Measurements from ENCODE around the gene UNC79.

The UNC79 gene

GRCh38 chr14:93719256-93719655 lies 288.5 kb downstream of the UNC79 start:
- no peak overlapping the region for H3K4me3 ChIP-seq (replicated peaks; ENCODE audit: low read depth, low read length)
- no peak for TF ChIP-seq CTCF (IDR thresholded peaks at IDR 0.05; ENCODE audit: low read length, missing control alignments)
- DNase-seq (ENCODE audit: low read depth): no peak

GRCh38 chr14:93720076-93720815 lies 289.5 kb downstream of the UNC79 start:
- no peak for TF ChIP-seq CTCF (IDR thresholded peaks at IDR 0.05; ENCODE audit: low read length, missing control alignments)
- no peak for DNase-seq (ENCODE audit: low read depth)
- H3K4me3 ChIP-seq (replicated peaks; ENCODE audit: low read depth, low read length): no peak overlapping the region

GRCh38 chr14:93720981-93721483 lies 290.3 kb downstream of the UNC79 start:
- no peak for DNase-seq (ENCODE audit: low read depth)
- no peak for TF ChIP-seq CTCF (IDR thresholded peaks at IDR 0.05; ENCODE audit: low read length, missing control alignments)
- no peak overlapping the region for H3K4me3 ChIP-seq (replicated peaks; ENCODE audit: low read depth, low read length)

GRCh38 chr14:93723001-93723400 lies 292.3 kb downstream of the UNC79 start:
- no peak overlapping the region for H3K4me3 ChIP-seq (replicated peaks; ENCODE audit: low read depth, low read length)
- DNase-seq (ENCODE audit: low read depth): no peak
- no peak for TF ChIP-seq CTCF (IDR thresholded peaks at IDR 0.05; ENCODE audit: low read length, missing control alignments)

- H3K4me3 ChIP-seq (replicated peaks; ENCODE audit: low read depth, low read length): no peak overlapping the region
- TF ChIP-seq CTCF (IDR thresholded peaks at IDR 0.05; ENCODE audit: low read length, missing control alignments): no peak
- no peak for DNase-seq (ENCODE audit: low read depth)
Measured at GRCh38 chr14:93725002-93725582, 294.4 kb downstream of the UNC79 start.

GRCh38 chr14:93725993-93726392 lies 295.3 kb downstream of the UNC79 start:
- DNase-seq (ENCODE audit: low read depth): no peak
- no peak overlapping the region for H3K4me3 ChIP-seq (replicated peaks; ENCODE audit: low read depth, low read length)
- no peak for TF ChIP-seq CTCF (IDR thresholded peaks at IDR 0.05; ENCODE audit: low read length, missing control alignments)
